MM.1S (cell line): ENCODE results near the gene PCP2.

Experiments used
- EZH2 ChIP-seq: fragments of 300-600 bp; sonication (generic); optimal IDR thresholded peaks from 2 replicates; pipeline ENCODE3; 2017; ENCODE audit warnings: low read depth, mild to moderate bottlenecking, antibody characterized with exemption, low read length, mixed read lengths
- TF ChIP-seq, protein P1 (sequence below): fragments of 300-600 bp; sonication (generic); IDR thresholded peaks from 2 replicates; pipeline ENCODE4 v1.5.1; 2016; ENCODE audit warnings: antibody characterized with exemption, low read length, mixed read lengths

DNA sequence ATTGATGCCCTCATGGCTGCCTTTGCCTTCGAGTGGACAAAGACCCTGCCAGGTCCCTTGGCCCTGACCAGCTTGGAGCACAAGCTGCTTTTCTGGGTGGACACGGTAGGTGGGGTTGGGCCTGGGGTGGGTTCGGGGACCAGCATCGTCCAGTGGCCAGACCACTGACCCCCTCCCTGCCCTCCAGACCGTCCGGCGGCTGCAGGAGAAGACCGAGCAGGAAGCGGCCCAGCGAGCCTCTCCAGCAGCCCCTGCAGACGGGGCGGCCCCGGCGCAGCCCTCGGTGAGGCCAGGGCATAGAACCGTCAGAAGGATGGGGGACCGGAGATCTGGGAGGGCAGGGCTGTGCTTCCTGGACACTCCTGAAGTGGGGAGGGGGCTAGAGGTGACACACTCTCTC lies 27.2 kb downstream of the PCP2 start:
- TF ChIP-seq, protein P1, sequence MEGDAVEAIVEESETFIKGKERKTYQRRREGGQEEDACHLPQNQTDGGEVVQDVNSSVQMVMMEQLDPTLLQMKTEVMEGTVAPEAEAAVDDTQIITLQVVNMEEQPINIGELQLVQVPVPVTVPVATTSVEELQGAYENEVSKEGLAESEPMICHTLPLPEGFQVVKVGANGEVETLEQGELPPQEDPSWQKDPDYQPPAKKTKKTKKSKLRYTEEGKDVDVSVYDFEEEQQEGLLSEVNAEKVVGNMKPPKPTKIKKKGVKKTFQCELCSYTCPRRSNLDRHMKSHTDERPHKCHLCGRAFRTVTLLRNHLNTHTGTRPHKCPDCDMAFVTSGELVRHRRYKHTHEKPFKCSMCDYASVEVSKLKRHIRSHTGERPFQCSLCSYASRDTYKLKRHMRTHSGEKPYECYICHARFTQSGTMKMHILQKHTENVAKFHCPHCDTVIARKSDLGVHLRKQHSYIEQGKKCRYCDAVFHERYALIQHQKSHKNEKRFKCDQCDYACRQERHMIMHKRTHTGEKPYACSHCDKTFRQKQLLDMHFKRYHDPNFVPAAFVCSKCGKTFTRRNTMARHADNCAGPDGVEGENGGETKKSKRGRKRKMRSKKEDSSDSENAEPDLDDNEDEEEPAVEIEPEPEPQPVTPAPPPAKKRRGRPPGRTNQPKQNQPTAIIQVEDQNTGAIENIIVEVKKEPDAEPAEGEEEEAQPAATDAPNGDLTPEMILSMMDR = no peak
- no peak for TF ChIP-seq EZH2
